CD4-positive, alpha-beta T cell treated with Interleukin-15 for 1 hour (primary cell): ENCODE results near the gene JARID2.
"Not testable (repeated sequence)": the region's sequence is repeated elsewhere in the genome, so short reads cannot be mapped to it uniquely, and the experiment has no call there.

Source experiments
- DNase-seq: peaks from one replicate; pipeline ENCODE4 v3.0.0-alpha.2; 2020

Gene JARID2

DNA sequence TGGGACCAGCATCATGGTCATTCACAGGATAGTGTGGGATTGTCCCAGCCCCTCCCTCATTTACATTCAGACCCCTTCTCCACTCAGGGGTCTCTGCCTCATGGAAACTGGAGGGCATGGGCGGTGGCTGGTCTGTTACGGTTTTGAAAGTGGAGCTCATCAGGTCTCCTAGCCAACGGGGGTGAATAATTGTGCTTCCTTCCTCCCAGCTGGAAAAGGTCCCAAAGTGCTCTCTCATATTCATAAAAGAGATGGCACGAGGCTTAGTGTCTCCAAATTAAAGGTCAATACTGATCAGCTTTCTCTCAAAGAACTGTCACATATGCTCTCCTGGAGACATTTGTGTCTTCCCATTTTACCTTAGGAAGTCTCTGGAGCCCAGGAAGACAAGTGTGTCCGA lies 19.9 kb downstream of the JARID2 start:
- no peak for DNase-seq

DNA sequence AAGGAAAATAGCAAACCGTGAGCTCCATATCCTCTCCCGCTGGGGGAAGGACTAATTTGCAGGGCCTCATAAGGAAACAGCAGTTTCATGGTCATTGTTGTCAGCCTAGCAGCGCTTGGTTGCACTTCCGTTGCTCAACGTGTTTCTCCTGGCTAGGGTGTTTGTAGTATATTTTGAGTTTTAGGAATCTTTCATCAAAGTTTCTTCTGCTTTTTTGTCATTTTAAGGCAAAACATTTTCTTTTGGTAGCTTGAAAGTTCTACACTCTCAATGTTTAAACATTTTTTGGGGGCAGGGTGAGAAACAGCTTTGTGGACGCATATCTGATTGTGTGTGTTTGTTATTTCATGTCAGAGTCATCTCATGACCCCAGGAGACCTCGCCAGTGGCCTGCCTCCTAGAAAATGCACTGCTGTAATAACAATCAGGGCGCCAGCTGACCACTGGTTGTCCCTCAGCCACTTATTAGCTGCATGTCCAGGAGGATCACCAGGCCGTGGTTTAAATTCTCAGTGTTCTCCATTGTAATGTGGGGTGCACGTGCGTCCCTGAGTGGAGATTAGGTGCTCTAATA lies 20.6 kb downstream of the JARID2 start:
- DNase-seq: no peak

DNA sequence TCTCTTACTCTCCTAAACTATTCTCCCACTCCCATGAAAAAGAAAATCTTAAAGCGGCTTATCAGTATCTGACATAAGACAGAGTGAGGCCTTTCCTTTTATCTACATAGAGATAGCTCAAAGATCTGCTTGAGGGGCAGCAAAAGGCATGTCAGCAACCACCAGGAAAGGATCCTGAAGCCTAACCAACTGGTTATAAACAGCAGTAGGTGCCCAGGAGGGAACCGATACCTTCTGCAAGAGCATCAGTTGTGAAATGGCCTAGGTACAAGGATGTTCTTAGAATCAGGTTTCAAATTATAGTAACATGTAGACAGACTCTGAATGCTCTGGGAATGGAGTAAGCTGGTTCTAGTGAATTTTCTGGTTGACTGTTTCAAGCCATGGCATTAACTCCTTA lies 21.4 kb downstream of the JARID2 start:
- no peak for DNase-seq

GRCh38 chr6:15268137-15268908 lies 22.5 kb downstream of the JARID2 start:
- DNase-seq: no peak

DNA sequence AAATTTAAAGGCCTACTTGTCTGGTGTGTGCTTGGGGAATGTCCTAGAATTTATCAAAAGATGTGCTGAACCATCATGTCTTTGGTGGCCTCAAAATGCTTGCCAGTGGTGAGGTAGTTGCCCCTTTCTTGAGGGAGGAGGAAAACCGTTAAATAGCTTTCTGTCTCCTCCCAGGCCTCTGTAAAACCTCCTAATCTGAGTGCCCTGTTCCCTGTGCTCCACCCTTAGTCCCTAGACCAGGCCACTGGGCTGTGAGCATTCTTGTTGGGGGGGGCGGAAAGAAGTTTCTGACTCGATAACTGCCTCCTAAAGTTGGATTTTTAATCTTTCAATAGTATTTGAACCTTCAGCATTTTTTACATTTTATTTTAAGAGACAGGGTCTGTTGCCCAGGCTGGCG lies 23.1 kb downstream of the JARID2 start:
- DNase-seq: no peak

- no peak for DNase-seq
These were observed 23.8 kb downstream of the JARID2 start for GRCh38 chr6:15269619-15270018.

DNA sequence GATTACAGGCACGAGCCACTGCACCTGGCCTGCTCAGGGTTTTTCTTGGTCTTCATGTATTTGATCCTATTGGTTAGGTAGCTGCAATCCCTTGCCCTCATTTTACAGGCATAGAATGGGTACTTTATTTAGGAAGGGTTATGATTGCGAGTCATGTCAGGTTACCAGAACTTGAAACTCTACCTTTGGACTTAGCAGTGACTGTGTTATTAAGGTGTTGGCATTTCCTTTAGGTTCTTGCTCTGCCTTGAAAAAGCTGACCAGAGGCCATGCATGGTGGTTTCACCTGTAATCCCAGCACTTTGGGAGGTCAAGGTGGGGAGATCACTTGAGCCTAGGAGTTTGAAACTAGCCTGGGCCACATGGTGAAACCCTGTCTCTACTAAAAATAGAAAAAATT lies 24.5 kb downstream of the JARID2 start:
- DNase-seq: no peak

GRCh38 chr6:15272562-15272961 lies 26.7 kb downstream of the JARID2 start:
- DNase-seq: no peak

- no peak for DNase-seq
These were observed 29.0 kb downstream of the JARID2 start for GRCh38 chr6:15274692-15275387.

GRCh38 chr6:15276036-15276985 lies 30.4 kb downstream of the JARID2 start:
- DNase-seq: no peak

GRCh38 chr6:15279047-15279661 lies 33.3 kb downstream of the JARID2 start:
- DNase-seq: no peak

DNA sequence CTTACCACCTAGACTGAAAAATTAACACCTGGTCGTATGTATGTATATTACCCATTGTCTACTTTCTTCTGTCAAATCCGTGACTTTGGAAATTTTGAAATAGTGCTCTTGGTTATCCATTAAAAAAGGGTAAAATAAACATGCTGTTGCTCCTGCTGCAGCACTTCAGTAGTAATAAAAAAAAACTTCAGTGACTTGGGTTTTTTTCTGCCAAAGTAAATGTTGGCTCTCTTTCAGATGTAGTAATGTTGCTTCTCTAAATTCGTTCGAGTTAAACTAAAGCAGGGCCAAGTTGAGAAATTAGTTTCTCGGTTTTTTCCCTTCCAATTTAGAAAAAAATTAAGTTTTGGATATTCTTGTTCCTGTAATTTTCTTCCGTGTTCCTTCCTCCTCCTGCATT lies 34.2 kb downstream of the JARID2 start:
- no peak for DNase-seq

DNA sequence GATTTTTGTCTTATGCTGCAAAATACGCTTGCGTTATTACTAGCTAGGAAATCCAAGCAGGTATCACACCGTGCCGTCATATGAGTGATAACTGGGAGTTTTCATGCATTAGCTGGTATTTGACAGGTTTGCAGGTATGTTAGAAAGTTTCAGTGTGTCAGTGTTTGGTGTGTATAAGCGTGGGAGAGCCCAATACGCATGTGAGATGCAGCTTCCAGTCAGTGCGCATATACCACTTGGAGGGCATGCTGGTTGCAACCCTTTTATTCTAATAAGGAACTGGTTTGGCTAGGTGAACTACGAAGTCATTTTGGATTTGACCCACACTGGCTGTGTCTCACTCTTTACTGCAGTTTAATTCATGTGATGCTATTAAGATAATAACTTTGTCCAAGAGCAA lies 35.1 kb downstream of the JARID2 start:
- DNase-seq: no peak

DNA sequence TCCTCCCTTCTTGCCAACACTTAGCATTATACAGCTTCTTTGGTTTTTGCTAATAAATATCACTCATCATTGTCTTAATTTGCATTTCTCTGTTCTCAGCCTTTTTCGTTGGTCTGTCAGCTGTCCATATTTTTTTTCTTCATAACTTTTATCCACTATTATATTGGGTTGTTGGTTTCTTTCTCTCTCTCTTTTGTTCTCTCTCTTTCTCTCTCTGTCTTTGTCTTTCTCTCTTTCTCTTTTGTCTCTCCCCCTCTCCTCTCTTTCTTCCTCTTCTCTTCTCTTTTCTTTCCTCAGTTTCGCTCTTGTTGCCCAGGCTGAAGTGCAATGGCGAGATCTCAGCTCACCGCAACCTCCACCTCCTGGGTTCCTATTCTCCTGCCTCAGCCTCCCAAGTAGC lies 36.5 kb downstream of the JARID2 start:
- DNase-seq: no peak

- DNase-seq: no peak
These were observed 38.1 kb downstream of the JARID2 start for GRCh38 chr6:15283986-15284361.

DNA sequence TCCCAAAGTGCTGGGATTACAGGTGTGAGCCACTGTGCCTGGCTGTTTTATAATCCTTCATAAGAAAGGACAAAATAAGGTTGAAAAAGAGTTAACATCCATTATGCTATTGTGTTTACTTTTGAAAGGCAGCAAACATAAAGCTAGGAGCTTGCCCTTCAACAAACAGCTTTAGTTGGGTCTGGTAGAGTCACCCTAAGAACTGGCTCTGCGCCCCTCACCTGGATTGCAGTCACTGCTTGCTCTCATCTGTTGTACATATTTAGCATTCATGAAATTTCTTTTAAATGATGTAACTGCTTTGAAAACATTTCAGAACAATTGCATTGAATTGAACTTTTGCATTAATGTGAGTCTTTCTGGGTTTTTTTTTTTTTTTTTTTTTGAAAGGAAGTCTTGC lies 38.9 kb downstream of the JARID2 start:
- DNase-seq: no peak

DNA sequence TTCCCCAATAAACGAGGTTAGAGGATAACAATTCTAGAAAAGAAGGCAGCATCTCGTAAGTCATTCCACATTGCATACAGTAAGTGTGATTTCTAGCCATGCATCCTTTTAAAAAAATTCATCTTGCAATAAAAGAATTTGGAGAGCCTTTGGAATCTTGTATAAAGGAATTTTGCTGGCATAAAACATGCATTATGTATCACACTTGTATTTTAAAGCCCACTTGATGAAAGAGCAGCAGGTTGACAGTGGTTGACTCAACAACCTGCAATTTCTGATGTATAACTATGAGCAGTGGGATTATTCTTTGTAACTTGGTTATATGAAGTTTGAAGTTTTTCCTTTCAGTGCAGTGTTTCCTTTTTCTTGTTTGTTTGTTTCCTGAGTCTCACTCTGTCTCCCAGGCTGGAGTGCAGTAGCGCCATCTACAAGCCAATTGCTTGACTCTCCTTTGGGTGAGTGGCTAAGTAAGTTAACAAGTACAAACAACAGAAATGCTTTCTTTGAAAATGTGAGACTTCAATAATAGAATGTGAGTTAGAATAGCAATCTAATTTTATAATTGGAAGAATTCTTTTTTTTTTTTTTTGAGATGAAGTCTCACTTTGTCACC lies 39.9 kb downstream of the JARID2 start:
- DNase-seq: no peak

DNA sequence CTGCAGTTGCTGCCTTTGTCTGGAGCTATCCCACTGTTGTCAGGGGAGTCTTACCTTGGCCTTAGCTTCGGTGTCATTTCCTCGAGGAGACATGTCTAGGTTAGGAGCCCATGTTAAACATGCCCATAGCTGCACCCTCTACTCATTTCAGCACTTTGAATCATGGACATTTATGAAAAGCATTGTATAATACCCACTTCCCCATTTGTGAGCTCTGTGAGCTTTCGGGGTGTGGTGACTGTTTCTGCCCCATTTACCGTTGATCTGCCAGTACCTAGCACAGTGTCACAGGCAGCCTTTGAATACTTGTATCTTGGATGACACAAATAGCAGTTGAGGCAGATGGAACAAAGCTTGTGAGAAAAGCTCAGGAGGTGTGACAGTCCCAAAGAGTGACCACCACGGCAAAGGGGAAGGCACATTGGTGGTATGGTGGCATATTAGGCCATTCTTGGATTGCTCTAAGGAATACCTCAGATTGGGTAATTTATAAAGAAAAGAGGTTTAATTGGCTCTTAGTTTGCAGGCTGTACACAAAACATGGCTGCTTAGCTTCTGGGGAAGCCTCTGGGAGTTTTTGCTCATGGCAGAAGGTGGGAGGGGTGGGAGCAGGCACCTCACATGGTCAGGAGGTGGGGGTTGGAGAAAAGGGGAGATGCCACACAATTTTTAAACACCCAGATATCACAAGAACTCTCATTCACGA lies 42.0 kb downstream of the JARID2 start:
- DNase-seq: peak; percentile 30

- no peak for DNase-seq
These were observed 43.0 kb downstream of the JARID2 start for GRCh38 chr6:15288856-15289255.

- not testable (repeated sequence) for DNase-seq
These were observed 43.6 kb downstream of the JARID2 start for GRCh38 chr6:15289456-15289855.

DNA sequence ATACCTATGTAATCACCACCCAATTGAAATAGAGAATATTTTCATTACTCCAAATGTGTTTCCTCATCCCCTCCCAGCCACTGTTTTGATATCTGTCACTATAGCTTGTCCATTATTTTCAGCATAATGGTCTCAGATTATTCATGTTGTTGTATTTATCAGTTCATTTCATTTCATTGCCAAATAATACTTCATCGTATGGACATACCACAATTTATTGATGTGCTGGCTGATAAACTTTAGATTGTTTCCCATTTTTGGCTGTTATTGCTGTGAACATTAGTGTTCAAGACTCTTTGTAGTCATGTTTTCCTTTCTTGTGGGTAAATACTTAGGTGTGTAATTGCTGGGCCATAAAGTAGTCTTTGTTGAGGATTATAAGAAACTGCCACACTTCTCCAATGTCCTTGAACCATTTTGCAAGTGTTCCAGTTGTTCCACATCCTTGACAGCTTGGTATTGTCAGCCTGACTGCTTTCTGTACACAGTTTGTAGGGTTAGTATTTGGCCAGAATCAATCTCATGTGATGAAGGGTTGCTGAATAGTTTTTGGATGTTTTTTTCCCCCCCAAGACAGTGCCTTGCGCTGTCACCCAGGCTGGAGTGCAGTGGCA lies 44.3 kb downstream of the JARID2 start:
- DNase-seq: no peak
